Mononuclear cell (primary cell): ENCODE results near the gene CD69. TPM values are rescaled to one million over a fixed set of nuclear protein-coding genes. Genes with fewer than 3 reads are reported as not detected.

Experiments
- total RNA-seq: library from RNA; depleted of rRNA; stranded (reverse); fragments of >200 nt; gene quantifications from one replicate; pipeline ENCODE4 v1.2.3, GENCODE V29; 2012

Gene CD69
- total RNA-seq, 1 donor = 2,627 TPM

Other genes starting within 250 kb of the CD69 start
- 45.7 TPM for gene KLRB1, start 153.0 kb downstream of the CD69 start, total RNA-seq
- gene CLEC2D, start 91.2 kb downstream of the CD69 start, total RNA-seq = 167 TPM
- gene CLECL1, start 27.8 kb downstream of the CD69 start, total RNA-seq = 4.4 TPM
- 27.0 TPM for gene KLRF1, start 66.6 kb upstream of the CD69 start, total RNA-seq
- 248 TPM for gene CLEC2B, start 108.5 kb upstream of the CD69 start, total RNA-seq
- gene KLRF2, start 120.6 kb upstream of the CD69 start, total RNA-seq = not detected
- gene CLEC2A, start 171.5 kb upstream of the CD69 start, total RNA-seq = not detected
- gene CLEC12A, start 210.5 kb upstream of the CD69 start, total RNA-seq = 33.7 TPM
- gene CLEC1B, start 238.2 kb upstream of the CD69 start, total RNA-seq = 14.2 TPM
- gene CLEC12B, start 249.7 kb upstream of the CD69 start, total RNA-seq = 1.9 TPM